SK-N-SH treated with all-trans-retinoic acid at 6 μM for 48 hours (cell line): ENCODE data around the gene GPR137B.

ENCODE experiments used
- ATAC-seq: fragments of 200-7000 bp; cut with Tn5 transposase; 3 replicates; pipeline ENCODE4 v1.9.1; 2020; ENCODE audit warnings: mild to moderate bottlenecking, moderate library complexity
- BACH2 ChIP-seq: fragments of 250-450 bp; sonication (Bioruptor Pico); IDR thresholded peaks from 2 replicates; pipeline ENCODE4 v1.9.0; 2021; ENCODE audit warnings: mild to moderate bottlenecking, borderline replicate concordance
- CREB5 ChIP-seq: fragments of 250-450 bp; sonication (Bioruptor Pico); IDR thresholded peaks from 2 replicates; pipeline ENCODE4 v1.5.1; 2020; ENCODE audit warnings: low read depth, mild to moderate bottlenecking, moderate library complexity
- CSDC2 ChIP-seq: fragments of 250-450 bp; sonication (Bioruptor Pico); IDR thresholded peaks from 2 replicates; pipeline ENCODE4 v1.5.0; 2020; ENCODE audit warnings: mild to moderate bottlenecking, moderate library complexity
- CSRNP3 ChIP-seq: fragments of 250-450 bp; sonication (Bioruptor Pico); IDR thresholded peaks from 2 replicates; pipeline ENCODE4 v1.5.1; 2021; ENCODE audit warnings: mild to moderate bottlenecking, moderate library complexity
- ESRRG ChIP-seq: fragments of 250-450 bp; sonication (Bioruptor Pico); IDR thresholded peaks from 2 replicates; pipeline ENCODE4 v1.6.1; 2021; ENCODE audit warnings: mild to moderate bottlenecking
- GLIS3 ChIP-seq: fragments of 250-450 bp; sonication (Bioruptor Pico); IDR thresholded peaks from 2 replicates; pipeline ENCODE4 v1.5.0; 2020; ENCODE audit warnings: mild to moderate bottlenecking, moderate library complexity
- ISL1 ChIP-seq: fragments of 250-450 bp; sonication (Bioruptor Pico); IDR thresholded peaks from 2 replicates; pipeline ENCODE4 v2.1.2; 2022; ENCODE audit warnings: mild to moderate bottlenecking, moderate library complexity
- PATZ1 ChIP-seq: fragments of 250-450 bp; sonication (Bioruptor Pico); IDR thresholded peaks from 2 replicates; pipeline ENCODE4 v1.8.0; 2020; ENCODE audit warnings: mild to moderate bottlenecking, moderate library complexity, borderline replicate concordance
- POU6F1 ChIP-seq: fragments of 250-450 bp; sonication (Bioruptor Pico); IDR thresholded peaks from 2 replicates; pipeline ENCODE4 v1.8.0; 2021; ENCODE audit warnings: low read depth, mild to moderate bottlenecking, moderate library complexity, borderline replicate concordance
- RARB ChIP-seq: fragments of 250-450 bp; sonication (Bioruptor Pico); IDR thresholded peaks from 2 replicates; pipeline ENCODE4 v1.8.0; 2021; ENCODE audit warnings: mild to moderate bottlenecking, moderate library complexity
- SNAI2 ChIP-seq: fragments of 250-450 bp; sonication (Bioruptor Pico); IDR thresholded peaks from 2 replicates; pipeline ENCODE4 v1.5.0; 2020; ENCODE audit warnings: mild to moderate bottlenecking, moderate library complexity
- TCF4 ChIP-seq: fragments of 250-450 bp; sonication (Bioruptor Pico); IDR thresholded peaks from 2 replicates; pipeline ENCODE4 v1.8.0; 2021; ENCODE audit warnings: mild to moderate bottlenecking, moderate library complexity, borderline replicate concordance
- TOX ChIP-seq: fragments of 250-450 bp; sonication (Bioruptor Pico); IDR thresholded peaks from 2 replicates; pipeline ENCODE4 v1.8.0; 2021; ENCODE audit warnings: mild to moderate bottlenecking, moderate library complexity, borderline replicate concordance
- TSHZ2 ChIP-seq: fragments of 250-450 bp; sonication (Bioruptor Pico); IDR thresholded peaks from 2 replicates; pipeline ENCODE4 v1.5.0; 2020; ENCODE audit warnings: mild to moderate bottlenecking, moderate library complexity
- ZC3H10 ChIP-seq: fragments of 250-450 bp; sonication (Bioruptor Pico); IDR thresholded peaks from 2 replicates; pipeline ENCODE4 v1.5.1; 2021; ENCODE audit warnings: mild to moderate bottlenecking, moderate library complexity
- ZFP3 ChIP-seq: fragments of 250-450 bp; sonication (Bioruptor Pico); IDR thresholded peaks from 2 replicates; pipeline ENCODE4 v1.5.0; 2020; ENCODE audit warnings: mild to moderate bottlenecking, moderate library complexity
- ZNF565 ChIP-seq: fragments of 450-650 bp; formaldehyde crosslinking; conservative IDR thresholded peaks from 2 replicates; pipeline ENCODE4 v1.5.0; 2020; ENCODE audit warnings: low read depth, mild to moderate bottlenecking, moderate library complexity
- ZNF70 ChIP-seq: fragments of 450-650 bp; formaldehyde crosslinking; IDR thresholded peaks from 2 replicates; pipeline ENCODE4 v1.5.0; 2020; ENCODE audit warnings: mild to moderate bottlenecking, moderate library complexity
- ZNF8 ChIP-seq: fragments of 450-650 bp; formaldehyde crosslinking; IDR thresholded peaks from 2 replicates; pipeline ENCODE4 v1.5.0; 2020; ENCODE audit warnings: mild to moderate bottlenecking, moderate library complexity

The GPR137B gene

GRCh38 chr1:236211815-236212214, 69.5 kb downstream of the GPR137B start:
- ATAC-seq = no peak
- TF ChIP-seq ZFP3 (CRISPR knock-in tag) (no peak), ESRRG (CRISPR knock-in tag) (no peak), TOX (CRISPR knock-in tag) (no peak), TSHZ2 (no peak), SNAI2 (CRISPR knock-in tag) (no peak), GLIS3 (CRISPR knock-in tag) (no peak), RARB (no peak), CREB5 (CRISPR knock-in tag) (no peak), CSDC2 (CRISPR knock-in tag) (no peak), CSRNP3 (no peak), ISL1 (CRISPR knock-in tag) (no peak), ZNF70 (CRISPR knock-in tag) (no peak), ZNF565 (no peak), ZNF8 (CRISPR knock-in tag) (no peak), ZC3H10 (no peak), BACH2 (CRISPR knock-in tag) (no peak)

- TF ChIP-seq ZNF70 (CRISPR knock-in tag) (no peak), TCF4 (CRISPR knock-in tag) (peak; percentile 38; the same call in 1 of the 2 replicates)
- no peak for ATAC-seq
Measured at GRCh38 chr1:236213534-236213933, 71.2 kb downstream of the GPR137B start.

GRCh38 chr1:236214761-236215160, 72.4 kb downstream of the GPR137B start:
- ATAC-seq = no peak
- TF ChIP-seq GLIS3 (CRISPR knock-in tag) = no peak
- no peak for TF ChIP-seq ZFP3 (CRISPR knock-in tag)
- TF ChIP-seq ZNF70 (CRISPR knock-in tag) = no peak
- no peak for TF ChIP-seq ZC3H10
- TF ChIP-seq POU6F1 = no peak
- TF ChIP-seq ZNF8 (CRISPR knock-in tag) = no peak
- TF ChIP-seq PATZ1 (CRISPR knock-in tag) = no peak
- no peak for TF ChIP-seq TSHZ2
